Stimulated activated CD4-positive, alpha-beta T cell treated with anti-CD3 and anti-CD28 coated beads, Interleukin-15, amount 100 ng/mL, for 1 hour (primary cell): ENCODE data around the gene TENT5A.

Experiments used
- DNase-seq, 2 donors: peaks; one replicate each; pipeline ENCODE4 v3.0.0-alpha.2; 2020; ENCODE audit warnings: low read depth in 1 of 2, low spot score in 1 of 2

TENT5A gene

DNA sequence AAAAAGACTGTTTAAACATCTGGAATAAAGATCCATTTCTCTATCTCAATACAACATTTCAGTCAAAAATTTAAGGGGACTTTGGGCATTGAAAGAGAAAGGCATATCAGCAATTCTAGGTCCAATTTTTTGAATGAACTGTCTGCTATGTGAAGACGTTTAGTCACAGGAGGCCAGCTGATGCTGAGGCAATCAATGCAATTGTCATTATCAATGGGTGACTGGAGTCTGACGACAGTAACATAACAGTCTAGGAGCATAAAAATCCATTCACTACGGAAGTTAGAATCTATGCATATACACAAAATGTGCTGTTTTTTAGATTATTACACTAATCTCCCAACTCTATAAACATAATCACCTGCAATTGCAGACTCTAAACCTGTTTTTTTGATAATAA lies 37.8 kb downstream of the TENT5A start:
- DNase-seq = no peak

GRCh38 chr6:81713205-81713604 lies 39.3 kb downstream of the TENT5A start:
- no peak for DNase-seq

GRCh38 chr6:81708113-81708699 lies 44.3 kb downstream of the TENT5A start:
- no peak for DNase-seq

DNA sequence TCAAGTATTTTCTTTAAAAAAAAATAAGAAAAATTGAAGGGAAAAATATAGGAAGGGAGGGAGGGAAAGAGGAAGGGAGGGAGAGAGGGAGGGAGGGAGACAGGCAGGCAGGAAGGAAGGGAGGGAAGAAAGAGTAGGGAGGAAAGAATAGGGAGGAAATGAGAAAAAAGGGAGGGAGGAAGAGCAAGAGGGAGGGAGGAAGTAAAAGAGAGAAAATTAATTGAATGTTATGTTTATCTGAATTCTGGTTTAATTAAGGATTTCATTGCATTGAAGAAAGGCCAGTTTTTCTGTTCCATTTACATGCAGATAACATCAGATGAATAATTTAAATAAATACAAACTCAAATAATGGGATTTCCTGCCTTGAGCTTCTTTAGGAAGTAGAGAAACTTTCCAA lies 47.8 kb downstream of the TENT5A start:
- DNase-seq = no peak

DNA sequence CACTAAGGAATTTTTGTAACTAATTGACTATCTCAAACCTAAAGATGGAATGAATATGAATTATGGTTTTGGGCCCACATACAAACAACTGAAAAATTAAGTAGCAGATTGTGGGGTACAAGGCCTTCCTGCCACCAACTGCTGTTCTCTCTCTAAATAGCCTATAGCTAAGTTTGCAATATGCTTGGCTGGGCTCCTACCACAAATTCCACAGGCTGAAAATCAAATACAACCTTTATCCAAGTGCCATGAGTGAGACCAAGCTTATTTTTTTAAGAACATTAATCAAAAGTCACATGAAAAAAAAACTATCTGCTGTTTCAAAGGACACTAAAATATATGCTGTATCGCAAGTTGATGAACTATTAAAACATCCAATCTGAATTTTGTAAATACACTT lies 52.1 kb downstream of the TENT5A start:
- DNase-seq = no peak

GRCh38 chr6:81697559-81697958 lies 54.9 kb downstream of the TENT5A start:
- no peak for DNase-seq

GRCh38 chr6:81696524-81696923 lies 56.0 kb downstream of the TENT5A start:
- no peak for DNase-seq
